Loucy (cell line): ENCODE data around the gene GLYATL1B.
"Not testable (repeated sequence)": the region's sequence is repeated elsewhere in the genome, so short reads cannot be mapped to it uniquely, and the experiment has no call there.

Experiments
- EZH2phosphoT487 ChIP-seq: fragments of 200-600 bp; IDR thresholded peaks from 2 replicates; pipeline ENCODE4 v1.6.1; 2018; ENCODE audit warnings: antibody characterized with exemption, mild to moderate bottlenecking, moderate library complexity, borderline replicate concordance
- TF ChIP-seq, protein P1 (sequence below): fragments of 200-600 bp; sonication (generic); conservative IDR thresholded peaks from 2 replicates; pipeline ENCODE4 v1.5.1; 2014; ENCODE audit warnings: mild to moderate bottlenecking, antibody characterized with exemption, low read length

DNA sequence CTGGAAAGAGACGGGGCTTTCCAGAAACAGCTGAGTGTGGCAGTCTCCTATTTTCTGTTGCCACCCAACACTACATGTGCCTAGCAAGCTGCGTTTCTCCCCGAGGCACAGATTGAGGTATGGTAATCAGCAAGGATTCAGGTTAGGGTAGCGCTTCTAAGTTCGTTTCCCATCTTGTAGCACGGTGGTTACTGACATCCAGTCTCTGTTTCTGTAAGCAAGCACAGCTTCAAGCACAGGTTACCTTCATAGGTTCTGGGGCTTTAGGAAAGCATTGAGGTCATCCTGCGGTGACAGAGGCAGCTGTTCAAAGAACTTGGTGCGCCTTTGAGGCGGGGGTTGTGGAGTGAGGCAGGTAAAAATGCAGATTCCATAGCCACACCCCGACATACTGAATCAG lies 21.6 kb downstream of the GLYATL1B start:
- TF ChIP-seq, protein P1, sequence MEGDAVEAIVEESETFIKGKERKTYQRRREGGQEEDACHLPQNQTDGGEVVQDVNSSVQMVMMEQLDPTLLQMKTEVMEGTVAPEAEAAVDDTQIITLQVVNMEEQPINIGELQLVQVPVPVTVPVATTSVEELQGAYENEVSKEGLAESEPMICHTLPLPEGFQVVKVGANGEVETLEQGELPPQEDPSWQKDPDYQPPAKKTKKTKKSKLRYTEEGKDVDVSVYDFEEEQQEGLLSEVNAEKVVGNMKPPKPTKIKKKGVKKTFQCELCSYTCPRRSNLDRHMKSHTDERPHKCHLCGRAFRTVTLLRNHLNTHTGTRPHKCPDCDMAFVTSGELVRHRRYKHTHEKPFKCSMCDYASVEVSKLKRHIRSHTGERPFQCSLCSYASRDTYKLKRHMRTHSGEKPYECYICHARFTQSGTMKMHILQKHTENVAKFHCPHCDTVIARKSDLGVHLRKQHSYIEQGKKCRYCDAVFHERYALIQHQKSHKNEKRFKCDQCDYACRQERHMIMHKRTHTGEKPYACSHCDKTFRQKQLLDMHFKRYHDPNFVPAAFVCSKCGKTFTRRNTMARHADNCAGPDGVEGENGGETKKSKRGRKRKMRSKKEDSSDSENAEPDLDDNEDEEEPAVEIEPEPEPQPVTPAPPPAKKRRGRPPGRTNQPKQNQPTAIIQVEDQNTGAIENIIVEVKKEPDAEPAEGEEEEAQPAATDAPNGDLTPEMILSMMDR = not testable (repeated sequence)
- not testable (repeated sequence) for TF ChIP-seq EZH2phosphoT487
